DMS153 (cell line): Measurements from ENCODE around the gene RAX2.
"Not testable (repeated sequence)": the region's sequence is repeated elsewhere in the genome, so short reads cannot be mapped to it uniquely, and the experiment has no call there.

ENCODE experiments used
- DNase-seq: peaks from one replicate; lab custom pipeline; 2025; lab: John Stamatoyannopoulos, UW

RAX2 gene

DNA sequence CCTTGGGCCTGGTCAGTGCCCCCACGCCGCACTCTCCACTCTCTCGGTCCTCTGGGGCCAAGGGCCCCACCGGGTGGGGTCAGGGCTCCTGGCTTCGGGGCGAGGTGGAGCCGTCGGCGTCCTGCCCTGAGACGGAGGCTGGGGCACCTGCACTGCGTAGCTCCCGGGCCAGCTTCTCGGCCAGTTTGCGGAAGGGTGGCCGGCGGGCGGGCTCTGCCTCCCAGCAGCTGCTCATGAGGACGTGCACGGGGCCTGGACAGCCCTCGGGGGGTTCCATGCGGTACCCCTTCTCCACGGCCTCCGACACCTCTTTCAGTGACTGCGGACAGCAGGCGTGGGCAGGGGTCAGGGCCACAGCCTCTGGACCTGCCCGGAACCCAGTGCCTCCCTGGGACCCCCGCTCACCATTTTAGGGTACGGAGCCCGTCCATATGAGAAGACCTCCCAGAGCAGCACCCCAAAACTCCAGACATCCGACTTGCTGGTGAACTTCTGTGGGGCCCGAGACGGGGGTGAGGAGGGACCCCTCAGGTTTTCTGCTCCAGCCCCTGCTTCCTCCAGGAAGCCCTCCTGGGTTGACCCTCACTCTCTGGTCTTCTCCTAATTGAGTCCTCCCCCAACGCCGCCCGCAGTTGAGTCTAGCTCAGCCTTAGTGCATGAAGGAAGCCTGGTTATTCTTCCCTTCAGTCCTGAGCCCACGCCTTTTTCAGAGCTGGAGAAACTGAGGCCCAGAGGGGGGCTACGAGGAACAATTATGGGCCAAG, 6.3 kb upstream of the RAX2 start:
- DNase-seq, result no peak

- DNase-seq, result no peak
Measured at GRCh38 chr19:3776479-3777040, 4.5 kb upstream of the RAX2 start.

DNA sequence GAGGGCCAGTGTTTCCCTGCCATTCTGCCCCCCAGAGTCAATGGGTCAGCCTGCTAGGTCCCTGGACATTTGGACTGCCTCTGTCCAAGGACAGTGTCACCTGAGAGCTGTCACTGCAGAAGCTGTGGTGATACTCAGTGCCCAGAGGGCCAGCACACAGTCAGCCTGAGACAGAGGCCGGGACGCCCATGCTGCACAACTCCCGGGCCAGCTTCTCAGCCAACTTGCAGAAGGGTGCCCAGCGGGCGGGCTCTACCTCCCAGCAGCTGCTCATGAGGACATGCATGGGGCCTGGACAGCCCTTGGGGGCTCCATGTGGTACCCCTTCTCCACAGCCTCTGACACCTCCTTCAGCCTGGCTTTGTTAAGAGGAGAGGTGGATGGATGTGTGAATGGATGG, 3.8 kb upstream of the RAX2 start:
- no peak for DNase-seq

DNA sequence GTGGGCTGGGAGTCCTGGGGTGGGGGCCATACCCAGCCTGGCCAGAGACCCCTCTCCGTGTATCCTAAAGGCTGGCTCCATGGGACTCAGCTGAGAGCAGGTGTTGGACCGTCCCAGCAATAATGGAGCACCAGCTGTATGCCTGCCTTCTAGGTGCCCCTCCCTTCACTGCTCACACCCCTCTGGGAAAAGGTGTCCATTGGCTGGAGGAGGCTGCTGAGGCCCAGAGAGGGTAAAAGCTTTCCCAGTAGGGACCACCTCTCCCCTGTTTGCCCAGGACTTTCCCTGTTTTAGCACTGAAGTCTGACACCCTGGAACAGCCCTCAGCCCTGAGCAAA, 3.3 kb upstream of the RAX2 start:
- no peak for DNase-seq

DNA sequence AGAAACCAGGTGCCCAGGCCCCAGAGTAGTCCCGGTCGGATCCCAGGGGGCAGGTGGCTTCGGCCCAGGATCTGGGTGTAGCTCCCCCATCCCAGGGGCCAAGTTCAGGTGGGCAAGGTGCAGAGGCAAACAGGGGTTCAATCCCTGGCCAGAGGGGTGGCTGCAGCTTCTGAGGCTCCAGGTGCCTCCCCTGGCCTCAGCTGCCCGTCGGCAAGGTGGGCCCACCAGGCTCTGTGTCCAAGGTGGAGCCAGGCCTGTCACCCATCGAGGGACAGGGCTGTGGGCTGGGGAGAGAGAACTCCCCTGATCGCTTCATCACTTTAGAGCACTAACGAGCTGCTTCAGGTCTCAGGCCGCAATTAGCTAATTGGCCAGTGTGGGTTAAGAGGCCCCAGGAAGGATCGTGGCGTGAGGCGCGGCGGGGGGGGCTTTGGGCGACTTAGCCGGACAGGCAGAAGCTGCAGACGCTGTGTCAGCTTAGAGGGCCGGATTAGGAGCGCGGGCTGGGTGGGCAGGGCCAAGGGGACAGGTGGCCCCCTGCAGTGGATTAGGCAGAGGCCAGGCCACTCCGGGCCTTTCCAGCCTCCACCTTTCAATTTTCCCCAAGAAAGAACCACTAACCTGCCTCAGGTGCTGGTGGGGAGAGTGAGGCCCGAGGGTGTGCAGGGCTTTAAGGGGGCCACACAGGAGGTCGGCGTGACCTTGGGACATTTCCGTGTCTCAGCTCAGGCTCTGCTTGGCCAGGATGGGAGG, 2.8 kb upstream of the RAX2 start:
- DNase-seq, result no peak

DNA sequence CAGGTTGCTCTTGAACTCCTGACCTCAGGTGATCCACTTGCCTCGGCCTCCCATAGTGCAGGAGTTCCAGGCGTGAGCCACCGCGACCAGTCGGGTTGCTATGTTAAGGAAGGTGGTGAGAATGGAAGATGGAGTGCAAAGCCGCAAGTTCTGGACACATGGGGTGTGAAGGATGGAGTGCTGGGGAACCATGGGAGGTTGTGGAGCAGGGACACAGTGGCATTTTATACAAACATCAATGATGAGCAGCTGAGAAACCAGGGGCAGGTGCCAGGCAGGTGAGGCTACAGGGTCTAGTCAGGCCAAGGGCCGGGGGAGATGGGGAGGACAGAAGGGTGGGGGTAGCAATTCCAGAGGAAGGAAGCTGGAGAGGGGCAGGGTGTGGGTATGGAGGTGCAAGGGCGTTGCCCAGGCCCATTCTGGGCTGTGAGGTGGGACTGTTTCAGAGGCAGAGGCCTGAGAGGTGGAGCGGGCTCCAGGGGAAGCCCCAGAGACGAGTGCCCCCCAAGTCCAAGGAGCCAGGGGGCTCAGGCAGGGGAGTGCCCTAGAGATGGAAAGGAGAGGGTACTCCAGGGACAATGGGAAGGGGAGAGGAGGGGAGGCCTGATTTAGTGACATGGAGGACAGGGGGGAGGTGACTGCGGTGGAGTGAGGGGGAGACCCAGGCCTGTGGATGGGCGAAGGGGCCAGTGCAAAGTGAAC, 1.9 kb upstream of the RAX2 start:
- DNase-seq, result no peak

GRCh38 chr19:3771000-3771905, 775 bp downstream of the RAX2 start:
- no peak for DNase-seq

DNA sequence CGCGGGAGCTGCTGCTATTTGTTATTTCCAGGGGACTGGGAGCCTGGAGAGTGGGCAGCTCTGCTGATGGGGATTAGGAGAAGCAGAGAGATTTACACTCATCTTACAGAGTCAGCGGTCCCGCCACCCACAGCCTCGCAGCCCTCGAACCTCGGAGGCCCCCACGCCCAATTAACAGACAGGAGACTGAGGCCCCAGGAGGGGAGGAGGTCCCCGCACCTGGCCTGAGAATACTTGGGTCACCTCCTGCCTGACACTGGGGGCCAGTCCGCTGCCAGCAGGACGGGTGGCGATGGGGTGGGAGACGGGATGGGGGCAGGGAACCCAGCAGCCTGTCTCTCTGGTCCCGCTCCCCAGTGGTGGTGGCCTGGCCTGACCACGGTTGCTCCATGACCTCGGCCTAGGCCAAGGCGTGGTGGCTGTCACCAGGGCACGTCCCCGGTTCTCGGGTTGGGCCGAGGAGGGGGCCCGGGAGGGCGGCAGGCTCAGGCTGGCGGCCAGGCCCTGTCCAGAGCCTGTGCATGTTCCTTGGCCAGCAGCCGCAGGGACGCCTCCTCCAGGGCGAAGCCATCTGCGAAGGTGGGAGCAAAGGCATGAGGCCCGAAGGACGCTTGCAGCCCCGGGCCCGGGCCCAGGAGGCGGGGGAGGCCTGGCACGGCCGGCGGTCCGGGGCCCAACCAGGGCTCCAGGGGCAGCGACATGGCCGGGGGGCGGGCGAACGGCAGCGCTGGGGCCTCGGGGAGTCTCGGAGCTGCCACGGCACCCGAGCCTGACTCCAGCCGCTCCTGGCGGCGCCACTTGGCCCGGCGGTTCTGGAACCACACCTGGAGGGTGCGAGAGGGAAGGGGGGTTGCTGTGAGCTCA, 1.7 kb downstream of the RAX2 start:
- DNase-seq, result no peak

DNA sequence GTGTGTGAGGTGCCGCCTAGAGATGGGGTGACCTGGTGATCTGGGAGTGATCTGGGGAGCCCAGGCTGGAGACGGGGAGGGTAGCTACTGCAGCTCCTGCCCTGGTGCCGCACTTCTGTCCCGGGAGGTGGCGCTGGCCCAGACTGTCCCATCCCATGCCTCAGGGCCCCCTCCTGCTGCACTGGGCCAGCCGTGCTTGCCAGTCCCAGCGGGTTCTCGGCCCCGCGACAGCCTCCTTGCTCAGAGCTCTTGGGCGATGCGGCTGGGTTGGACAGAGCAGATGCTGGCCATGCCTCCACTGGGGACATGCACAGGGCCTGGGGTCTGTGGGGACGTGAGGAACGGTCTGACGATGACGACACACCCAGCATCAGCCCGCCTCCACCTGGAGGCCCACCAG, 2.5 kb downstream of the RAX2 start:
- no peak for DNase-seq

- DNase-seq, result no peak
Measured at GRCh38 chr19:3768748-3769099, 3.3 kb downstream of the RAX2 start.

DNA sequence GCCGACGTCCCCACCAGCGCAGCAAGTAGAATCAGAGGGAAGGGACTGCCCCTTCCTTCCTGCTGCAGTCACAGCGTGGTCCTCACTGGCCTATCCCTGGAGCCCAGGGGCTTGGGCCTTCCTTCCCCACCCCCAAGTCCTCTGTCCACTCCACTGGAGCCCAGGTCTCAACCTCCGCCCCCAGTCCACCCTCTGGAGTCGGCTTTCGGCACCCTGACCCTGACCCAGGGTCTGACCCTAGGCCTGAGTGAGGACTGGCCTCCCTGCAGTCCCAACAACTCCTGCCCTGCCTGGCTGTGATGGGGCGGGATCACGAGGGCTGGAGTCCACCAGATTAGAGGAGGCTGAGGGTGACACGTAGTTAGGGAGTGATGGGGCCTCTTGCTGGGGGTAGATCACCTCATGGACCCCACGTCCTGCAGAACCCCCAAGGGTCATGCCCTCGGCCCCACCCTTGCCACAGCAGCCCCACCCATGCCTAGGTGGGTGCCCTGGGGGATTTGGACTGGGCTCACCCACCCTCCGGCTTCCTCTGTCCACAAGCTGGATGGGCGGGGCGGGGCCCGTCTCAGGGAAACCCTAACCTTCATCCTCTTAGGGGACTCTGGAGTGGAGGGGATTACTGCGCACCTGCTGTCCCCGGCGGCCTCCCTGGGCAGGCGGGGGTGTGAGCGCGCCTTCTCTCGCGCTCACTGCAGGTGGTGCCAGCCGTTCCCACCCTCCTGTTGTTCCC, 3.8 kb downstream of the RAX2 start:
- DNase-seq, result no peak

DNA sequence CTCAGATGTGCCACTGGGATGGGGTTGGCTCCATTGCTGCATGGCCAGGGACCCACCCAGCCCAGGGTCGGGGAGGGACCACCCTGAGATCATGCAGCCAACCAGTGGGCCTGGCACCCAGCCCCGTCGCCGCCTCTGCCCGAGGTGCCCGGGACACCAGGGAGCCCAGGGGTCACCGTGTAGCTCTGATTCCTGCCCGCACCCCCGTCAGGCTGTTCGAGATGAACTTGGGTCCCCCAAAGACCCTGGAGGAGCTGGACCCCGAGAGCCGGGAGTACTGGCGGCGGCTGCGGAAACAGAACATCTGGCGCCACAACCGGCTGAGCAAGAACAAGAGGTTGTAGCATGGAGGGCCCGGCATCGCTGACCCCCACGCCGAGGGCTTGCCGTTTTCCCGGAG, 5.0 kb downstream of the RAX2 start:
- no peak for DNase-seq

DNA sequence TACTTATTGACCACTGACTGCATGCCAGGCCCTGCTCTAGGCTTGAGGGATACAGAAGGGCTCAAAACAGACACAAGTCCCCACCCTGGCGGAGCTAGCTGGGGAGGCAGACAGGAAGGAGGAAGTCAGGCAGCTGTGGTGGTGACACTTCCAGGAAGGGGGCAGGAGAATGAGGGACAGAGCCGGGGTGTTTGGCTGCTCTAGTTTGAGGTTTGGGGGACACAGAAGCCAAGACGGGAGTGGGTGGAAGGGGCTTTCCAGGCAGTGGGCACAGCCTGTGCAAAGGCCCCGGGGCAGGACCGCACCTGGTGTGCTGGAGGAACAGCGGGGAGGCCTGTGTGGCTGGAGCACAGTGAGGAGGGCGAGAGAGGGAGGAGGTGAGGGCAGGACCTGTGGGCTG, 5.5 kb downstream of the RAX2 start:
- no peak for DNase-seq

DNA sequence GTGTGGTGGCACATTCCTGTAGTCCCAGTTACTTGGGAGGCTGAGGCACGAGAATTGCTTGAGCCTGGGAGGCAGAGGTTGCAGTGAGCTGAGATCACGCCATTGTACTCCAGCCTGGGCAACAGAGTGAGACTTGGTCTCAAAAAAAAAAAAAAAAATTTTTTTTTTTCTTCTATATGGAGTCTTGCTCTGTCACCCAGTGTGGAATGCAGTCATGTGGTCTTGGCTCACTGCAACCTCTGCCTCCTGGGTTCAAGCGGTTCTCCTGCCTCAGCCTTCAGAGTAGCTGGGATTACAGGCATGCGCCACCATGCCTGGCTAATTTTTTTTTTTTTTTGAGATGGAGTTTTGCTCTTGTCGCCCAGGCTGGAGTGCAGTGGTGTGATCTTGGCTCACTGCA, 6.3 kb downstream of the RAX2 start:
- DNase-seq, result not testable (repeated sequence)

DNA sequence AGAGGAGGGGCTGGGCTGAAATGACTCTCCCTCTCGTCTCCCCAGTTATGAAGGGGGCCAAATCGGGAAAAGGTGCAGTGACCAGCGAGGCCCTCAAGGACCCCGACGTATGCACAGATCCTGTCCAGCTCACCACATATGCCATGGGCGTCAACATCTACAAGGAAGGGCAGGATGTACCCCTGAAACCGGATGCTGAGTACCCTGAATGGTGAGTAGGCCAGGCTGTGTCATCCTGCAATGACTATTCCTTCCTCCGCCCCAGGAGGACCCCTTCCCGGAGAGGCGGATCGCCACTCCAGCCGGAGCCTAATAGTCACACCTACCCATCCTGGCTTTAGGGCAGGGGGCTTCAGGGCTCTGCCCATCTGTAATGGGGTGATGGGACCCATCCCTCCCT, 6.9 kb downstream of the RAX2 start:
- DNase-seq, result no peak

GRCh38 chr19:3762501-3763459, 9.2 kb downstream of the RAX2 start, which contains the start of gene MRPL54:
MRPL54 (plus strand) TSS chr19:3762682; CDS start chr19:3762701, 19 bp downstream.
- DNase-seq, result peak; percentile 97

- no peak for DNase-seq
Measured at GRCh38 chr19:3762130-3762473, 9.9 kb downstream of the RAX2 start.

DNA sequence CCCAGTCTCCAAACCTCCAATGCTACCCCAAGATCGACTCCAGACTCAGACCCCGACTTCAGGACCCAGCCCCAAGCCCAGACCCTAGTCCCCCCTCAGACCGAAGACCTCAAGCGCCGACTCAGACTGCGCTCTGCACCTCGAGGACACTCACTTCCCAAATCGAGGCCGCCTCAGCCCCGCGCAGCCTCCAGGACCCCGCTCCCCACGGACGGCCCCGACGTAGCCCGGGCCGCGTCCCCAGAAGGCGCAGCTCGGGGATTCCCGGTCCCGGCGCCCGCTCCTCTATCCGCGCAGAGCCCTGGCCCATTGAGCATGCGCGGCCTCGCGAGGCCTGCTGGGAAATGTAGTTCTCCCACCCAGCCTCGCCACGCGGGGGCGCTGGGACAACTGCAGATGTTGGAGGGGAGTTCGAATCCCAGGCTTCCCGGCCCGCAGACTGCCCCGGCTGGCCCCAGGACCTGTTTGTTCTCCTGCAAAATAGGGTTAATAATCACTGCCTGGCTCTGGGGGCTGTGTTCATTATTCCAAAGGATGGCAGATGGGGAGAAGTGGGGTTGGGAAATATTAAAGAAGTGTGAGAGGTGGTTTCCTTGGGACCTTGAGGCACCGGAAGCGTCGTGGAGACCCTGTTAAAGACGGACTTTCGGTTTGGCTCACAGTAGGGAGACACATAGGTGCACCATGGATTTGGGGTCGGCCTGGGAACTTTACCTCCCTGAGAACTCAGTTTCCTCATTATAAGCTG, 10.5 kb downstream of the RAX2 start, which contains the start of gene APBA3:
TSS of gene APBA3 (minus strand) at position 311 of the 748 bp plus-strand sequence. CDS start 1,428 bp downstream, outside the sequence.
- DNase-seq, result peak; percentile 71
